ENCODE results near the gene PIP4K2A. TPM values are rescaled to one million over a fixed set of nuclear protein-coding genes. Genes with fewer than 3 reads are reported as not detected.
"Not testable (repeated sequence)": the region's sequence is repeated elsewhere in the genome, so short reads cannot be mapped to it uniquely, and the experiment has no call there.

PIP4K2A gene
- total RNA-seq, 1 experiment from 2014 or later, result 21.4 TPM

GRCh38 chr10:22752272-22752889 is 38.0 kb upstream of the PIP4K2A start:
- DNase-seq, result no peak
- no peaks in the 10 kb centered on the region for H3K36me3 ChIP-seq (ENCODE audit: low read depth)
- no peak overlapping the region for H2AFZ ChIP-seq
- TF ChIP-seq CTCF (conservative IDR thresholded peaks at IDR 0.05) (no peak), EZH2 (IDR thresholded peaks at IDR 0.05; ENCODE audit: low read depth) (no peak)
- H3K9me3 ChIP-seq (ENCODE audit: insufficient read depth, low read depth), result no peaks in the 10 kb centered on the region
- no peaks in the 10 kb centered on the region for H3F3A ChIP-seq (ENCODE audit: insufficient read depth, low read depth)
- no peaks in the 10 kb centered on the region for H3K9me2 ChIP-seq (ENCODE audit: insufficient read depth)
- H3K79me2 ChIP-seq (ENCODE audit: low read depth), result no peaks in the 10 kb centered on the region
- no peak overlapping the region for H3K4me3 ChIP-seq
- ChIA-PET POLR2A (ENCODE audit: unreplicated experiment) (interaction anchor here (0.6 kb wide), 1 partner anchor 983 kb away, joined by 3 read pairs; no protein-coding TSS in a partner anchor), CTCF (no interaction called here)
- no peak overlapping the region for H3K4me2 ChIP-seq
- H3K4me1 ChIP-seq (replicated peaks; ENCODE audit: insufficient read depth), result no peaks in the 10 kb centered on the region
- intact Hi-C loops (cut with micrococcal nuclease; ENCODE audit: unreplicated experiment), result no loop called here
- no peaks in the 10 kb centered on the region for H4K20me1 ChIP-seq (ENCODE audit: insufficient read depth)
- no peak overlapping the region for H3K27ac ChIP-seq
- no TSS peak for BruUV-seq (replicated peaks)
- H3K27me3 ChIP-seq (ENCODE audit: insufficient read depth, low read depth), result no peaks in the 10 kb centered on the region

DNA sequence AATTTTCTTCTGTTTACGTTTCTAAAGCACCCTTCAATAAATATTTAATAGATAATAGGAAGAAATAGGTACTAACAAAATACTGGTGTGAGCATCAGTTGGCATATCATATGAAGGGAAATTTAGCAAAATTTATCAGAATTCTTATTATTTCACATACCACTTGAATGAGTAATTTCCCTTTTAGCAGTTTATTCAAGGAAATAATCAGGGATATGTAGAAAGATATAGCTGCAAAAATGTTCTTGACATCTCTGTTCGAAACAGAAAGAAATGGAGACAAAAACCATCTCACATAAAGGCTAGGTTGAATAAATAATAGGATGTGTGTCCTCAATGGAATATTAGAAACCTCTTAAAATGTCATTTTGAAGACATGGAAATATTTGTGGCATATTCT is 35.8 kb upstream of the PIP4K2A start:
- Histone ChIP-seq H3F3A (ENCODE audit: insufficient read depth, low read depth) (no peaks in the 10 kb centered on the region), H3K4me2 (no peak overlapping the region), H3K27me3 (ENCODE audit: insufficient read depth, low read depth) (no peaks in the 10 kb centered on the region), H4K20me1 (ENCODE audit: insufficient read depth) (no peaks in the 10 kb centered on the region), H3K9me2 (ENCODE audit: insufficient read depth) (no peaks in the 10 kb centered on the region), H3K36me3 (ENCODE audit: low read depth) (no peaks in the 10 kb centered on the region), H3K4me3 (no peak overlapping the region), H3K27ac (no peak overlapping the region), H3K4me1 (replicated peaks; ENCODE audit: insufficient read depth) (no peaks in the 10 kb centered on the region), H2AFZ (no peak overlapping the region), H3K79me2 (ENCODE audit: low read depth) (no peaks in the 10 kb centered on the region), H3K9me3 (ENCODE audit: insufficient read depth, low read depth) (no peaks in the 10 kb centered on the region)
- DNase-seq, result no peak
- TF ChIP-seq CTCF (conservative IDR thresholded peaks at IDR 0.05), result no peak
- no peak for TF ChIP-seq EZH2 (IDR thresholded peaks at IDR 0.05; ENCODE audit: low read depth)
- POLR2A ChIA-PET (ENCODE audit: unreplicated experiment), result no interaction called here
- CTCF ChIA-PET, result no interaction called here
- no TSS peak for BruUV-seq (replicated peaks)
- intact Hi-C loops (cut with micrococcal nuclease; ENCODE audit: unreplicated experiment), result no loop called here

DNA sequence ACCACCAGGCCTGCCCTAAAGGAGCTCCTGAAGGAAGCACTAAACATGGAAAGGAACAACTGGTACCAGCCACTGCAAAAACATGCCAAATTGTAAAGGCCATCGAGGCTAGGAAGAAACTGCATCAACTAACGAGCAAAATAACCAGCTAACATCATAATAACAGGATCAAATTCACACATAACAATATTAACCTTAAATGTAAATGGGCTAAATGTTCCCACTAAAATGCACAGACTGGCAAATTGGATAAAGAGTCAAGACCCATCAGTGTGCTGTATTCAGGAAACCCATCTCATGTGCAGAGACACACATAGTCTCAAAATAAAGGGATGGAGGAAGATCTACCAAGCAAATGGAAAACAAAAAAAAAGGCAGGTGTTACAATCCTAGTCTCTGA is 30.5 kb upstream of the PIP4K2A start:
- not testable (repeated sequence) for BruUV-seq (replicated peaks)

GRCh38 chr10:22742678-22743077 is 28.3 kb upstream of the PIP4K2A start:
- no peak overlapping the region for H3K4me2 ChIP-seq
- no peaks in the 10 kb centered on the region for H3K79me2 ChIP-seq (ENCODE audit: low read depth)
- no peak overlapping the region for H3K4me3 ChIP-seq
- no peaks in the 10 kb centered on the region for H4K20me1 ChIP-seq (ENCODE audit: insufficient read depth)
- intact Hi-C loops (cut with micrococcal nuclease; ENCODE audit: unreplicated experiment), result no loop called here
- H3K4me1 ChIP-seq (replicated peaks; ENCODE audit: insufficient read depth), result peaks cover 5% of the 10 kb centered on the region; the same call in 1 of the 2 replicates
- H3K27me3 ChIP-seq (ENCODE audit: insufficient read depth, low read depth), result no peaks in the 10 kb centered on the region
- no peaks in the 10 kb centered on the region for H3K9me2 ChIP-seq (ENCODE audit: insufficient read depth)
- ChIA-PET POLR2A (ENCODE audit: unreplicated experiment) (interaction anchor here (0.5 kb wide), 1 partner anchor 109 kb away, joined by 6 read pairs; no protein-coding TSS in a partner anchor), CTCF (no interaction called here)
- BruUV-seq (replicated peaks), result no TSS peak
- no peak for DNase-seq
- H3F3A ChIP-seq (ENCODE audit: insufficient read depth, low read depth), result no peaks in the 10 kb centered on the region
- H3K27ac ChIP-seq, result no peak overlapping the region
- H3K36me3 ChIP-seq (ENCODE audit: low read depth), result no peaks in the 10 kb centered on the region
- no peak overlapping the region for H2AFZ ChIP-seq
- TF ChIP-seq CTCF (conservative IDR thresholded peaks at IDR 0.05) (no peak), EZH2 (IDR thresholded peaks at IDR 0.05; ENCODE audit: low read depth) (no peak)
- H3K9me3 ChIP-seq (ENCODE audit: insufficient read depth, low read depth), result no peaks in the 10 kb centered on the region

More for the DNA sequence above, 30.5 kb upstream of the PIP4K2A start:
- H3K4me1 ChIP-seq (replicated peaks; ENCODE audit: insufficient read depth); H3K79me2 ChIP-seq (ENCODE audit: low read depth); DNase-seq; H3K27ac ChIP-seq; CTCF ChIA-PET; H2AFZ ChIP-seq; H3K4me2 ChIP-seq; H3K9me3 ChIP-seq (ENCODE audit: insufficient read depth, low read depth); H3F3A ChIP-seq (ENCODE audit: insufficient read depth, low read depth); H3K36me3 ChIP-seq (ENCODE audit: low read depth); H4K20me1 ChIP-seq (ENCODE audit: insufficient read depth); H3K4me3 ChIP-seq; POLR2A ChIA-PET (ENCODE audit: unreplicated experiment); H3K9me2 ChIP-seq (ENCODE audit: insufficient read depth); H3K27me3 ChIP-seq (ENCODE audit: insufficient read depth, low read depth); intact Hi-C loops (cut with micrococcal nuclease; ENCODE audit: unreplicated experiment): not testable (repeated sequence)

GRCh38 chr10:22741631-22742030 is 27.3 kb upstream of the PIP4K2A start:
- H4K20me1 ChIP-seq (ENCODE audit: insufficient read depth); intact Hi-C loops (cut with micrococcal nuclease; ENCODE audit: unreplicated experiment); POLR2A ChIA-PET (ENCODE audit: unreplicated experiment); H3K4me3 ChIP-seq; H3K27ac ChIP-seq; DNase-seq; H3K9me2 ChIP-seq (ENCODE audit: insufficient read depth); BruUV-seq (replicated peaks); CTCF ChIA-PET; H3K4me2 ChIP-seq; H3K4me1 ChIP-seq (replicated peaks; ENCODE audit: insufficient read depth); H3F3A ChIP-seq (ENCODE audit: insufficient read depth, low read depth); H3K36me3 ChIP-seq (ENCODE audit: low read depth); H3K9me3 ChIP-seq (ENCODE audit: insufficient read depth, low read depth); H3K27me3 ChIP-seq (ENCODE audit: insufficient read depth, low read depth); H3K79me2 ChIP-seq (ENCODE audit: low read depth); H2AFZ ChIP-seq: not testable (repeated sequence)
